ENCODE results near the gene CALHM6. TPM values are rescaled to one million over a fixed set of nuclear protein-coding genes. Genes with fewer than 3 reads are reported as not detected.

CALHM6 gene
- total RNA-seq, 1 donor from 2014 or later, result not detected

DNA sequence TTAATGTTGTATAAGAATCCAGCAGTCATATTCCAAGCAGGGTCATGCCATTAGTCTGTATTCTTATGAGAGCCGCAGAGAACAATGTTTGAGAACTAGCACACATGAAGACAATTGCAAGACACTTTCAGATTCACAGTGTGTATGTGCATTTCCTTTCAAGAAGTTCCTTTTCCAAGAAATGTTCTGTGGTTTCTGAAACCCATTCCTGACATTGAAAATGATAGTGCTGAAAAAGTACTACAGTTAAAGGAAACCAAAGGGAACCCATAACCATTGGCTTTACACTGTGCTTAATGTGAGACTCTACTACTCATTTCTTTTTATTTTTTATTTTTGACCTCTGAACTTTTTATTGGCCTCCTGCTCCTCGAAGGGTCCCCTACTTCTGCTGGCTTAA lies 4.2 kb upstream of the CALHM6 start:
- H3K27ac ChIP-seq (ENCODE audit: low read depth, low read length), result no peak overlapping the region
- no peaks in the 10 kb centered on the region for H3K9me3 ChIP-seq (ENCODE audit: insufficient read depth, low read depth, low read length)
- no peak overlapping the region for H3K27ac Mint-ChIP-seq (ENCODE audit: unreplicated experiment)
- no peaks in the 10 kb centered on the region for H4K20me1 ChIP-seq (ENCODE audit: insufficient read depth, low read length)
- H3K36me3 Mint-ChIP-seq (ENCODE audit: low read depth, unreplicated experiment), result no peaks in the 10 kb centered on the region
- peaks cover 3% of the 10 kb centered on the region for H3K27me3 ChIP-seq (ENCODE audit: insufficient read depth, low read length)
- H3K4me3 ChIP-seq (ENCODE audit: insufficient read depth, low read depth, low read length), result no peak overlapping the region
- peaks cover 2% of the 10 kb centered on the region for H3K9me3 Mint-ChIP-seq (ENCODE audit: unreplicated experiment)
- peaks cover 31% of the 10 kb centered on the region for H3K27me3 Mint-ChIP-seq (ENCODE audit: low read depth, unreplicated experiment)
- H3K4me3 Mint-ChIP-seq (ENCODE audit: unreplicated experiment), result no peak overlapping the region
- H3K79me2 ChIP-seq (ENCODE audit: insufficient read depth, low read length), result no peaks in the 10 kb centered on the region
- H3K36me3 ChIP-seq (ENCODE audit: insufficient read depth, low read length), result no peaks in the 10 kb centered on the region
- DNase-seq (ENCODE audit: low read depth), result no peak
- H2AFZ ChIP-seq (ENCODE audit: low read depth, low read length), result no peak overlapping the region
- H3K4me1 ChIP-seq (ENCODE audit: insufficient read depth, low read length), result no peaks in the 10 kb centered on the region
- H3K9ac ChIP-seq (ENCODE audit: low read length), result no peak overlapping the region
- H3K4me2 ChIP-seq (ENCODE audit: low read length), result no peak overlapping the region
- peaks cover 2% of the 10 kb centered on the region for H3K4me1 Mint-ChIP-seq (ENCODE audit: low read depth, unreplicated experiment)
- no peak for FAIRE-seq
- TF ChIP-seq EZH2 (IDR thresholded peaks at IDR 0.05; ENCODE audit: insufficient read depth, low read length), result no peak
- TF ChIP-seq, protein P1, sequence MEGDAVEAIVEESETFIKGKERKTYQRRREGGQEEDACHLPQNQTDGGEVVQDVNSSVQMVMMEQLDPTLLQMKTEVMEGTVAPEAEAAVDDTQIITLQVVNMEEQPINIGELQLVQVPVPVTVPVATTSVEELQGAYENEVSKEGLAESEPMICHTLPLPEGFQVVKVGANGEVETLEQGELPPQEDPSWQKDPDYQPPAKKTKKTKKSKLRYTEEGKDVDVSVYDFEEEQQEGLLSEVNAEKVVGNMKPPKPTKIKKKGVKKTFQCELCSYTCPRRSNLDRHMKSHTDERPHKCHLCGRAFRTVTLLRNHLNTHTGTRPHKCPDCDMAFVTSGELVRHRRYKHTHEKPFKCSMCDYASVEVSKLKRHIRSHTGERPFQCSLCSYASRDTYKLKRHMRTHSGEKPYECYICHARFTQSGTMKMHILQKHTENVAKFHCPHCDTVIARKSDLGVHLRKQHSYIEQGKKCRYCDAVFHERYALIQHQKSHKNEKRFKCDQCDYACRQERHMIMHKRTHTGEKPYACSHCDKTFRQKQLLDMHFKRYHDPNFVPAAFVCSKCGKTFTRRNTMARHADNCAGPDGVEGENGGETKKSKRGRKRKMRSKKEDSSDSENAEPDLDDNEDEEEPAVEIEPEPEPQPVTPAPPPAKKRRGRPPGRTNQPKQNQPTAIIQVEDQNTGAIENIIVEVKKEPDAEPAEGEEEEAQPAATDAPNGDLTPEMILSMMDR (IDR thresholded peaks at IDR 0.05; ENCODE audit: insufficient read depth, low read depth, low read length), result no peak

DNA sequence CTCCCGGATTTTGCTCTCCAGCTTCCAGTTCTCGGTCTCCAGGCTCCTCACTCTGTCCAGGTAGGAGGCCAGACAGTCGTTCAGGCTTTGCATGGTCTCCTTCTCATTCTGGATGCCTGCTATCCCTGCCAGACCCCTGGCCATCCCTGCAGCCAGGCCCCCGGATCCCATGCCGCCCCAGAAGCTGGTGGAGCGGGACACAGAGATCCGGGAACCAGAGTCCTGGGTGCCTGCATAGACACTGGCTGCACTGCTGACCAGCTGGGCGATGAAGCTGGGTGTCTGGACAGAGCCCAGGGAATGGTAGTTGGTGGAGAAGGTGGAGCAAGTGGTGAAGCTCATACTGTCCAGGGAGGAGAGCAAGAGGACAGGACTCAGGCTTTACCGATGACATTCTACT lies 2.9 kb upstream of the CALHM6 start:
- no peaks in the 10 kb centered on the region for H3K36me3 Mint-ChIP-seq (ENCODE audit: low read depth, unreplicated experiment)
- TF ChIP-seq EZH2 (IDR thresholded peaks at IDR 0.05; ENCODE audit: insufficient read depth, low read length), result no peak
- TF ChIP-seq, protein P1 (IDR thresholded peaks at IDR 0.05; ENCODE audit: insufficient read depth, low read depth, low read length), result no peak
- no peak overlapping the region for H2AFZ ChIP-seq (ENCODE audit: low read depth, low read length)
- no peaks in the 10 kb centered on the region for H3K4me1 ChIP-seq (ENCODE audit: insufficient read depth, low read length)
- H3K27ac ChIP-seq (ENCODE audit: low read depth, low read length), result no peak overlapping the region
- peaks cover 4% of the 10 kb centered on the region for H3K27me3 ChIP-seq (ENCODE audit: insufficient read depth, low read length)
- H3K4me3 ChIP-seq (ENCODE audit: insufficient read depth, low read depth, low read length), result no peak overlapping the region
- FAIRE-seq, result no peak
- DNase-seq (ENCODE audit: low read depth), result no peak
- H3K36me3 ChIP-seq (ENCODE audit: insufficient read depth, low read length), result no peaks in the 10 kb centered on the region
- no peak overlapping the region for H3K4me2 ChIP-seq (ENCODE audit: low read length)
- H3K4me1 Mint-ChIP-seq (ENCODE audit: low read depth, unreplicated experiment), result peaks cover 2% of the 10 kb centered on the region
- H3K79me2 ChIP-seq (ENCODE audit: insufficient read depth, low read length), result no peaks in the 10 kb centered on the region
- no peaks in the 10 kb centered on the region for H3K9me3 ChIP-seq (ENCODE audit: insufficient read depth, low read depth, low read length)
- H3K9me3 Mint-ChIP-seq (ENCODE audit: unreplicated experiment), result peaks cover 2% of the 10 kb centered on the region
- H3K9ac ChIP-seq (ENCODE audit: low read length), result no peak overlapping the region
- no peak overlapping the region for H3K27ac Mint-ChIP-seq (ENCODE audit: unreplicated experiment)
- H3K4me3 Mint-ChIP-seq (ENCODE audit: unreplicated experiment), result no peak overlapping the region
- peaks cover 37% of the 10 kb centered on the region for H3K27me3 Mint-ChIP-seq (ENCODE audit: low read depth, unreplicated experiment)
- no peaks in the 10 kb centered on the region for H4K20me1 ChIP-seq (ENCODE audit: insufficient read depth, low read length)

DNA sequence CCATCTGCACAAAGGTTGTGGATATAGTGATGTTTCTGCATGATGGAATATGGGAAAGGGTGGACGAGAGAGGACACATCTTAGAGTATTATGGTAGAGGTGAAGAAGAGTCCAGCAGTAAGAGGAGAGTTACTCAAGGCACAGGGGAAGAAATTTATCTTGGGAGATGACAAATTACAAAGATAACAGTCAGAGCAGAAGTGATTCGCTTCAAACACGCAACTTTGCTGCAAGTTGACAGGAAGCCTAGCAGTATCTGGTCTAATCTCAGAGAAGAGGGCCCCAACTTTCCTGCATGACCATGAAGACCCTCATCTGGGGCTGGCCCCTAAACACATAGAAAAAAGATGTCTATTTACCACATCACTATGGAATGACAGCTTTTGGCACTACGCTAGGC lies 1.2 kb upstream of the CALHM6 start:
- H3K36me3 Mint-ChIP-seq (ENCODE audit: low read depth, unreplicated experiment), result no peaks in the 10 kb centered on the region
- peaks cover 2% of the 10 kb centered on the region for H3K9me3 Mint-ChIP-seq (ENCODE audit: unreplicated experiment)

More for the DNA sequence above, 1.2 kb upstream of the CALHM6 start:
- peaks cover 47% of the 10 kb centered on the region for H3K27me3 Mint-ChIP-seq (ENCODE audit: low read depth, unreplicated experiment)
- TF ChIP-seq, protein P1 (IDR thresholded peaks at IDR 0.05; ENCODE audit: insufficient read depth, low read depth, low read length), result no peak
- no peak for TF ChIP-seq EZH2 (IDR thresholded peaks at IDR 0.05; ENCODE audit: insufficient read depth, low read length)
- Histone ChIP-seq H4K20me1 (ENCODE audit: insufficient read depth, low read length) (no peaks in the 10 kb centered on the region), H3K4me3 (ENCODE audit: insufficient read depth, low read depth, low read length) (no peak overlapping the region), H3K27me3 (ENCODE audit: insufficient read depth, low read length) (peaks cover 7% of the 10 kb centered on the region), H3K27ac (ENCODE audit: low read depth, low read length) (no peak overlapping the region), H3K4me2 (ENCODE audit: low read length) (no peak overlapping the region), H3K9ac (ENCODE audit: low read length) (no peak overlapping the region), H3K4me1 (ENCODE audit: insufficient read depth, low read length) (no peaks in the 10 kb centered on the region), H3K79me2 (ENCODE audit: insufficient read depth, low read length) (no peaks in the 10 kb centered on the region), H3K36me3 (ENCODE audit: insufficient read depth, low read length) (no peaks in the 10 kb centered on the region), H3K9me3 (ENCODE audit: insufficient read depth, low read depth, low read length) (no peaks in the 10 kb centered on the region), H2AFZ (ENCODE audit: low read depth, low read length) (no peak overlapping the region)
- H3K27ac Mint-ChIP-seq (ENCODE audit: unreplicated experiment), result no peak overlapping the region
- peaks cover 2% of the 10 kb centered on the region for H3K4me1 Mint-ChIP-seq (ENCODE audit: low read depth, unreplicated experiment)
- DNase-seq (ENCODE audit: low read depth) (no peak), FAIRE-seq (no peak)
- no peak overlapping the region for H3K4me3 Mint-ChIP-seq (ENCODE audit: unreplicated experiment)
